HepG2 (cell line): ENCODE measurements around the gene YPEL3. TPM values are rescaled to one million over a fixed set of nuclear protein-coding genes. Genes with fewer than 3 reads are reported as not detected.

Experiments
- ATF1 ChIP-seq: IDR thresholded peaks from 2 replicates; pipeline ENCODE4 v1.6.1; 2016; ENCODE audit warnings: mild to moderate bottlenecking, control low read depth
- CBX2 ChIP-seq, 2 experiments: fragments of 200-600 bp in 1 of 2; sonication (generic); formaldehyde crosslinking in 1 of 2; IDR thresholded peaks; 2 replicates each; pipeline versions ENCODE4 v1.7.0 to v1.8.1; 2018 to 2022; ENCODE audit warnings: low read depth in 2 of 2, low read length in 1 of 2, mild to moderate bottlenecking in 1 of 2, missing genetic modification reagents in 1 of 2
- ELF4 ChIP-seq: sonication (generic); formaldehyde crosslinking; IDR thresholded peaks from 2 replicates; pipeline ENCODE4 v1.5.0; 2020; ENCODE audit warnings: missing genetic modification reagents, mild to moderate bottlenecking, moderate library complexity, borderline replicate concordance
- KDM4B ChIP-seq: sonication (generic); formaldehyde crosslinking; IDR thresholded peaks from 2 replicates; pipeline ENCODE4 v1.4.0; 2020; ENCODE audit warnings: missing genetic modification reagents
- MEIS1 ChIP-seq: sonication (generic); formaldehyde crosslinking; IDR thresholded peaks from 2 replicates; pipeline ENCODE4 v1.9.0; 2021; ENCODE audit warnings: mild to moderate bottlenecking, missing genetic modification reagents, moderate library complexity, borderline replicate concordance
- NAIF1 ChIP-seq: sonication (generic); formaldehyde crosslinking; IDR thresholded peaks from 2 replicates; pipeline ENCODE4 v1.5.0; 2020; ENCODE audit warnings: mild to moderate bottlenecking, missing genetic modification reagents, borderline replicate concordance
- NR0B2 ChIP-seq: sonication (generic); formaldehyde crosslinking; IDR thresholded peaks from 2 replicates; pipeline ENCODE4 v1.4.0; 2020; ENCODE audit warnings: mild to moderate bottlenecking, missing genetic modification reagents
- THAP9 ChIP-seq: sonication (generic); formaldehyde crosslinking; IDR thresholded peaks from 2 replicates; pipeline ENCODE4; 2020; ENCODE audit warnings: missing genetic modification reagents, mild to moderate bottlenecking, borderline replicate concordance
- ZNF264 ChIP-seq: sonication (generic); formaldehyde crosslinking; IDR thresholded peaks from 2 replicates; pipeline ENCODE4 v1.4.0; 2020; ENCODE audit warnings: missing genetic modification reagents
- ZNF563 ChIP-seq: sonication (generic); formaldehyde crosslinking; IDR thresholded peaks from 2 replicates; pipeline ENCODE4 v1.8.0; 2022; ENCODE audit warnings: mild to moderate bottlenecking, moderate library complexity, missing genetic modification reagents
- ZNF589 ChIP-seq: sonication (generic); formaldehyde crosslinking; conservative IDR thresholded peaks from 2 replicates; pipeline ENCODE4 v1.8.0; 2022; ENCODE audit warnings: mild to moderate bottlenecking, moderate library complexity, missing genetic modification reagents
- ZSCAN12 ChIP-seq: sonication (generic); formaldehyde crosslinking; IDR thresholded peaks from 2 replicates; pipeline ENCODE4 v1.9.0; 2021; ENCODE audit warnings: mild to moderate bottlenecking, missing genetic modification reagents
- polyA plus RNA-seq, 8 experiments: library from polyadenylated mRNA; depleted of rRNA in 3 of 8; stranded (reverse) in 7 of 8; unstranded in 1 of 8; fragments of >200 nt; fragmentation: Illumina TruSeq in 4 of 8; extraction: Trizol in 4 of 8; gene quantifications; 2 replicates each; pipeline versions ENCODE4 v1.2.1 to v1.2.3, GENCODE V29; 2011 to 2016; ENCODE audit warnings: low read depth in 4 of 8, missing spikeins in 1 of 8, mixed read lengths in 1 of 8; ENCODE audit not compliant: insufficient read depth in 1 of 8
- total RNA-seq, 5 experiments: library from RNA; depleted of rRNA; stranded (reverse); fragments of >200 nt; fragmentation: Illumina TruSeq; extraction: Trizol; gene quantifications; 2 replicates each; pipeline ENCODE4 v1.2.3, GENCODE V29; 2016; ENCODE audit warnings: low read depth in 1 of 5
- TF ChIP-seq, protein P1 (sequence below): sonication (generic); formaldehyde crosslinking; IDR thresholded peaks from 2 replicates; pipeline ENCODE4 v1.4.0; 2020; ENCODE audit warnings: missing genetic modification reagents, low read depth, mild to moderate bottlenecking, borderline replicate concordance

The YPEL3 gene
- total and polyA plus RNA-seq, 2 of the 13 experiments (the other 11 are each of a cell fraction or from before 2014, with no cell fraction given): 5.4 to 47.0 TPM

DNA sequence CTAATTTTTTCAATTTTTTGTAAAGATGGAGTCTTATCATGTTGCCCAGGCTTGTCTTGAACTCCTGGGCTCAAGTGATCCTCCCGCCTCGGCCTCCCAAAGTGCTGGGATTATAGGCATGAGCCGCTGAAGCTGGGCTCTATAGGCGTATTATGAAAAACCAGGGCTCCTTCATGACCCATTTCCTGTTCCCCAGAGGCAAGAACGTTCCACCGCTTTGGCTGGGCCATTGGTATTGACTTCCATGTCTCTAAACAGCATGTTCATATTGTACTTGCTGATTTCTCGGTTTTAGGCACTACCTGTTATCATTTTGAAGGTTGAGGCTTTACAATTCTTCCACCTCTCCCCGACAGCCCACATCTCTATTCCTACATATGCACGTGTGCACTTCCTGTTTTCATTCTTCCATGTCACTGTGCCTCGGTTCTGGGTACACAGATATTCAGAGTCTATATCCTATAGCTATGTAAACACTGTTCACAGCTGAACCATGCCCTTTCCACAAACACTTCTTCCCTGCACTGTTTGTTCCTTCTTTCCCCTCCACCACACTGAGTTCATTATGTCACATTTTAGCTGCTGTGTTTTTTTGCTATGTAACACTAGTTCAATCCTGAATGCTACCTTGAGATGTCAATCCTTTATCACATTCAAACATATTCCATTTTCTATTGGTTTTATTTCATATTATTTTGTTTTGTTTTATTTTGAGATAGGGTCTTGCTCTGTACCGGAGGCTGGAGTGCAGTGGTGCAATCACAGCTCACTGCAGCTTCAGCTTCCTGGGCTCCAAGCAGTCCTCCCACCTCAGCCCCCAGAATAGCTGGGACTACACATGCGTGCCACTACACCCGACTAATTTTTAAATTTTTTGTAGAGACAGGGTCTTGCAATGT is 43.8 kb upstream of the YPEL3 start (continued):
- TF ChIP-seq ATF1 (CRISPR knock-in tag): peak; percentile 68
- TF ChIP-seq ZNF589 (CRISPR knock-in tag): peak; percentile 68; the same call in 1 of the 2 replicates
- TF ChIP-seq, protein P1, sequence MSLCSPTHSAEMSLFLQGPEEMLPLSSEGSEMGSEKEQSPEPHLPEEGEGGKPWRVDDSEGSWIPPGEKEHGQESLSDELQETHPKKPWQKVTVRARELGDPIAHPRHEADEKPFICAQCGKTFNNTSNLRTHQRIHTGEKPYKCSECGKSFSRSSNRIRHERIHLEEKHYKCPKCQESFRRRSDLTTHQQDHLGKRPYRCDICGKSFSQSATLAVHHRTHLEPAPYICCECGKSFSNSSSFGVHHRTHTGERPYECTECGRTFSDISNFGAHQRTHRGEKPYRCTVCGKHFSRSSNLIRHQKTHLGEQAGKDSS: no peak; the same call in 1 of the 2 replicates
- TF ChIP-seq MEIS1 (CRISPR knock-in tag): peak; percentile 47; the same call in 1 of the 2 replicates
- no peak for TF ChIP-seq NR0B2
- no peak for TF ChIP-seq ZNF264 (CRISPR knock-in tag)
- peak; percentile 80; the same call in 1 of the 2 replicates for TF ChIP-seq ELF4 (CRISPR knock-in tag)
- no peak for TF ChIP-seq ZSCAN12 (CRISPR knock-in tag)
- no peak for TF ChIP-seq CBX2 (IDR thresholded peaks at IDR 0.05; ENCODE audit: low read depth, low read length)
- TF ChIP-seq CBX2 (CRISPR knock-in tag; IDR thresholded peaks at IDR 0.05; ENCODE audit: low read depth): 0 out of 2 replicates have a peak, but pooled peaks have one; percentile 64
- TF ChIP-seq ZNF563 (CRISPR knock-in tag): no peak
- no peak for TF ChIP-seq NAIF1 (CRISPR knock-in tag)
- TF ChIP-seq KDM4B (CRISPR knock-in tag): peak; percentile 65
- TF ChIP-seq THAP9: no peak
